HG03432 (cell line): ENCODE results near the gene E4F1.

Experiments used
- ATAC-seq: cut with Tn5 transposase; IDR thresholded peaks from one replicate; pipeline ENCODE4 v1.9.1; 2021; ENCODE audit warnings: mild to moderate bottlenecking, moderate library complexity; ENCODE audit not compliant: unreplicated experiment

Gene E4F1

DNA sequence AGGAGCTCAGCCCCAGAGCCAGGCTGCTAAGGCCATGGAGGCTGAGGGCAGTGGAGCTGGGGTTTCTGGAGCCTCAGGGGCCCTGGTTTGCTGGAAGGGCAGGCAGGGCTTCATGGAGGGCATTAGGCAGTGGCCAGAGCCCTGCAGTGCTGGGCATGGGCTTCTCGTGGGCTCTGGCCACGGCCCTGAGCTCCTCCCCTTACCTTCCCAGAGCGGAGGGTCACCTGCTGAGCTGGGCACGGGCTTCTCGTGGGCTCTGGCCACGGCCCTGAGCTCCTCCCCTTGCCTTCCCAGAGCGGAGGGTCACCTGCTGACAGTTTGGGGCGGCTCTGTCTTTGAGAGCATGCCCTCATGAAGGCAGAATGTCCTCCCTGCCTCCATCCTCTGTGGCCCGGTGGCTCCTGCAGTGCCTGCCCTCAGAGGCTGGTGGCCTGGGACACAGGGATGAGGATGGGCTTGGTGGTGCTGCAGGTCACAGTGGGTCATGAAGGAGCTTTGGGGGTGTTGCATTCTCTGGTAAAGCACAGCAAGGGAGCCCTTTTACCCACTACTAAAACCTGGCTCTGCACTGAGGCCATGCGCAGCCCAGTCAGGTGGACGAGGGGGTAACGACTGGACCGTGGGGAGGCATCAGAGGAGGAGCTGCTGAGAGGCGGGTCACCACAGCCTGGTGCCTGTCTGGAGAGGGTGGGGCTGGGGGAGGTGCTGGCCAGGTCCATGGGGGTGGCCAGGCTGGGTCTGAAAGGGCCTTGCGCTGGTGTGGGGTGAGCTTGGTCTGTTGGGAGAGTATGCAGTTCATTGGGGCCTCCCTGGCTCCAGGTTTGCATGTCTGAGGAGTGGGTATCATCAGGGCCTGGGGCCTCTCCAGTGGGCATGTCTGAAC lies 47.4 kb downstream of the E4F1 start:
- no peak for ATAC-seq

DNA sequence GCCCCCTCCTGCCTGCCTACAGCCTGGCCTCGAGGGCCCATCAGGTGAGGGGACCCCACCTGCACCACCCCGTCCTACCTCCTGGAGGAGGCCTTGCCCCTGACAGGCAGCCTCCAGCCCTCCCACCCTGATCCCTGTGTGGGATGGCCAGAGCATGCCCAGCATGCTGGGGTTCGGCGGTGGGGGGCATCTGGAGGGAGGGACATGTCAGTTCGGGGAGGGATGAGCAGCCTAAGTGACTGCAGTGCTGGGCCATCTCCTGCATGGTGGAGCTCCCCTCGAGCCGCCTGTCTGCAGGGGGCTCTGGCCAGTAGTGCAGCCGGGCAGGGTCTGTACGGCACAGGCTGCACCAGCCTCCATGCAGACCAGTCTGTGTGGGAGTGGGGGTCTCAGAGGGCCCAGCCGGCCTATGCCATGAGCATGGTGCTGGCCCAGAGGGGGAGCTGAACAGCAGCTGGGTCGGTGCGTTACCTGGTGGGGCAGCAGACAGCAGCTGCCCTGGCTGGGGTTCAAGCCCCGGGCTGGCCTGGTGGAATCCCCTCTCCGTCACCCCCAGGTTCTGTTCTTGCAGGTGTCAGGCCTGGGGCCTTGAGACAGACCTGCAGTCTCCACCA lies 48.6 kb downstream of the E4F1 start:
- ATAC-seq = no peak

- ATAC-seq = no peak
Observed at GRCh38 chr16:2273484-2273883, 50.1 kb downstream of the E4F1 start.

DNA sequence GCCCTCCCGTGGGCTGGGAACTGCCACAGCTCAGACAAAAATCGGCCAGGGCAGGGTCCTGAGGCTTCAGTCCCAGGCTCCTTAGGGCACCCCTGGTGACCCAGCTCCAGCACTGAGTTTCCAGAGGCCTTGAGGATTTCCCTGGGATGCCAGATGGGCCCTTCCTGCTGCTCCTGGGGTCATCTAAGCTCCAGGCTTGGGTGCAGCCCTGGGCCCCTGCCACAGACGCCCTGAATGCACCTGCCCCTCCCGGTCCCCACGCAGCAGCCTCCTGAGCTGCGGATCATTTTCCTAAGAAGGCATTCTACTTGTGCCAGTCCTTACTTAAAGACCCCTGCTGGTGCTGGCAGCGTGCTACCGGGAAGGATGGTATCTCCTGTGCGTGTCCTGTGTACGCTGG lies 50.5 kb downstream of the E4F1 start:
- ATAC-seq = no peak

GRCh38 chr16:2275476-2276367 lies 52.3 kb downstream of the E4F1 start:
- no peak for ATAC-seq

- no peak for ATAC-seq
Observed at GRCh38 chr16:2276368-2277195, 53.2 kb downstream of the E4F1 start.

DNA sequence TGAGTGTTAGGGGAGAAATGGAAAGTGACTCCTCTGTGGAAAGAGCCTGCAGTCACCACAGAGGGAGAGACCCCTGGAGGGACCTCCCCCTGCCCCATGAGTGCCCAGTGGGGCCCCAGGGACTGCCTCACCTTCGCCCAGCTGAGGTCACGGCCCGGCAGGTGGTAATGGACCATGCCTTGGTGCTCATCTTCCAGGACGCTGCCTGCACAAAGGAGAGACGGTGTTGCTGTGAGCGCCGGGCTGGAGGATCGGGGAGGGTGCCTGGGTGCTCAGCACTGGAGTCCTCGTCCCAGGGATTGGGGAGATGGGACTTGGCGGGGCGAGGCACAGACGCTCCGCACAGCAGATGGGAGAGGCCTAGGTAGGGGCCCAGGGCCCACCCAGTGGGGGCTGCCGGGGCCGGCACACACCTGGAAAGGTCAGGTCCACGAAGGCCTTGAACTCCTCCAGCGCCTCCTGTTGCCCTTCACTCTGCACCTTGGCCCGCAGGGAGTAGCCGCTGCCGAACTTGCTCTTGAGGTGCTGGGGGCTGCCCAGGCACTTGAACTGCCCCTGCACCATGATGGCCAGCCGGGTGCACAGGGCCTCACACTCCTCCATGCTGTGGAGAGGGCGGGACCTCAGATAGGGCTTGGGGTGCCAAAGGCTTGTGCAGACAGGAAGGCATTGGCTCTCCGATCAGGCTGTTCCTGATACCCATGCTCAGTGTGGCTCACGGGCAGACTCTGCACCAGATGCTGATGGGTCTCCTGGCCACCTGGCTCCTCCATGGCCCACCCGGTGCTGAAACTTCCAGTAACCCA lies 54.3 kb downstream of the E4F1 start:
- ATAC-seq = no peak

DNA sequence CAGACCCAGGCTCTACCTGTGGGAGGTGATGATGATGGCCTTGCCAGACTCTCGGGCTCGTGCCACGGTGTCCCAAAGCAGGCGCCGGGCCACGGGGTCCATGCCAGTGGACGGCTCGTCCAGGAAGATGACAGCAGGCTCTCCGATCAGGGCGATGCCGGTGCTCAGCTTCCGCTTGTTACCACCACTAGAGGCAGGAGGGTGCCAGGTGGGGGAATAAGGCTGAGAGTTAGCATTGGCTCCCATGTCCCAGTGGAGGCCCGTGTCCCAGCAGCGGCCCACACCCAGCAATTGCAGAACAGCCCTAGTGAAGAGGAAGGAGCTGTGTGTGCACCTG lies 54.8 kb downstream of the E4F1 start:
- no peak for ATAC-seq

DNA sequence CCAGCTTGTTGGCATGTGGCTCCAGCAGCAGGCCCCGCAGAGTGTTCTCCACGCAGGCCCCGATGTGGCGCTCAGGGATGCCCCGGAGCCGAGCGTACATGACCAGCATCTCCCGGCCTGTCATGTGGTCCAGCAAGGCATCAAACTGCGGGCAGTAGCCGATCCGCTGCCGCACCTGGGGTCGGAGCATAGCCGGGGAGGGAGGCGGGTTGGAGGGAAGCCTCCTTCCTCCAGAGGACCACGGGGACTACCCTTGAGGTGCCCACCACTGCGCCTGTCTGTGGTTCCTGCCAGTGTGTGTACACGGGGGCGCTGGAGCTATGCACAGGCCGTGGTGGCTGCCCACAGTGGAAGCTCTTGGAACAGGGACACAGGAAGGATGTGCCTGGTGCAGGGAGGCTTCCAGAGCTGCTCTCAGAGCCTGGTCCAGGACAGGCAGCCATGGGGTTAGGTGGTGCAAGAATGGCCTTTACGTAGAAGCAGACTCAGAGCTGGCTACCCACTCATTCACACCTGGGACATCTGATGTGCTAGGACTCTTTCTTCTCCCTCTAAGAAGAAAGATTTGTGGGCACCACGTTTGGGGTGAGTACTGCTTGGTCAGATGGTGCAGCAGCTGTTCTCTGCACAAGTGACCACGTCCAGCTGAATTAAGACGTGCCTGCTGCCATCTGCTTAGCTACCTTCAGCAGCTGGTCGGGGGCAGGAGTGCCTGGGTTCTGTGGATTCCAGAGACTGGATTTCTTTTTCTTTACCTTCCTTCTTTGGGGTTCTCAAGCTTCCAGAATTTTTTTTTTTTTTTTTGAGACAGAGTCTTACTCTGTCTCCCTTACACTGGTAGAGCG lies 55.8 kb downstream of the E4F1 start:
- no peak for ATAC-seq

GRCh38 chr16:2280461-2280860 lies 57.1 kb downstream of the E4F1 start:
- ATAC-seq = no peak

- no peak for ATAC-seq
Observed at GRCh38 chr16:2280981-2281542, 57.7 kb downstream of the E4F1 start.

- no peak for ATAC-seq
Observed at GRCh38 chr16:2282262-2282661, 58.9 kb downstream of the E4F1 start.

DNA sequence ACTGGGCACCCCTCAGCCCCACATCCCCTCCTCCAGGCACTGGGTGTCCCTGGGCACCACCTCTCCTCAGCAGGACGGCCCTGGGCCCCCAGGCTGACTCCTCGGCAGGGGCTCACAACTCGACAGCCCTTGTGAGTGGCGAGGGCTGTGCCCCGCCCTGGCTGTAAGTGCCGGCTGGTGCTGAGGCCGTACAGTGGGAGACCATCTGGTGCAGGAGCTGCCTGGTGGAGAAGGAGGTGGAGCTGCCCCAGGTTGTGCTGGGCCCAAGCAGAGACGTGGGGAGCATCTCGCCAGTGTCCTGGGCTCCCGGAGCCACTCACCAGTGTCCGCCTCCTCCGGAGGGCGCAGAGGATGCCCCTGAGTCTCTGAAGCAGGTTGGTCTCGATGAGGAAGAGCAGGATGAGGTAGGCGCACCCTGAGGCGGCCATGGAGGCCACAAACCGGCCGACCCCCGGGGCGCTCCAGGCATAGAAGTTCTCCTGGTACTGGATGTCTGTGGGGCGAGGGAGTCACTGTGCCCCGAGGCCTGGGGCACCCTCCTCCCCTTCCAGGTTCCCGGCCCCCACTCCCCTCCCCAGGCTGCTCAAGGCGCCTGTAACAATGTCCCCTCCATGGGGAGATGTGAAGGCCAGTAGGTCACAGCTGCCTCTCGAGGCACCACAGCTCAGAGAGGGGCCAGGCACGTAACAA lies 59.6 kb downstream of the E4F1 start:
- no peak for ATAC-seq

GRCh38 chr16:2284001-2284770 lies 60.8 kb downstream of the E4F1 start:
- no peak for ATAC-seq

DNA sequence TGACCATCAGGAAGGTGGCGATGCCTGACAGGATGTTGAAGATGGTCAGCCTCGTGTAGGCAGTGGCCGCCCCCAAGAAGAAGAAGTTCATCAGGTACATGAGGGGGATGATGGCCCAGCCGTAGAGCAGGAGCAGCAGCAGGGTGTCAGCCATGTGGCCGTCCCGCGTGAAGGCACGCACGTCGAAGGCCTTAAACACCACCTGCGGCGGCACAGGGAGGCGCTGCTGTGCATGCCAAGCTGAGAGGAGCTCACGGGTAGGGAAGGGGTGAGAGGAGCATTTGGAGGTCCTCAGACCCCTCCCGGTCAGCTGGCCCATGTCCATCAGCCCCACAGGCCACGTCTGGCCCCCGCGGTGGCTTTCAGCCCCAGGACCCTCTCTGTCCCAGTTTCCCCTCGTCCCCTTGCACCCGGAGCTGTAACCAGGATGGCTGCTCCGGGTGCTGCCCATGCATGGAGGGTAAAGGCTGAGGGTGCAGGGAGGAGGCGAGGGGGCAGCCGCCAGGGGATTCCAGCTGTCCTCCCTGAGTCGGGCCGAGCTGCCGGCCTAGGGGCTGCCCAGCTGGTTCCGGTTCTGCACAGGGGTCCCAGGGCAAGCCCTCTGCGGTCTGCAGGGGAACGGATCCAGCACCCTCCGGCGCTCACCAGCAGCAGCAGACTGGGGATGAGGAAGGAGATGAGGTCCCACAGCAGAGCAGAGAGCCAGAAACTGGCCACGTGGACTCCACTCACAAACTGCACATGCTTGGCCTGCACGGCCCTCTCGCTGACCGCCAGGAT lies 61.6 kb downstream of the E4F1 start:
- no peak for ATAC-seq
